ENCODE data around the gene CHST15. TPM values are rescaled to one million over a fixed set of nuclear protein-coding genes. Genes with fewer than 3 reads are reported as not detected.

Gene CHST15
- total and polyA plus RNA-seq, 2 experiments from 2014 or later = 0.92 to 1.9 TPM

DNA sequence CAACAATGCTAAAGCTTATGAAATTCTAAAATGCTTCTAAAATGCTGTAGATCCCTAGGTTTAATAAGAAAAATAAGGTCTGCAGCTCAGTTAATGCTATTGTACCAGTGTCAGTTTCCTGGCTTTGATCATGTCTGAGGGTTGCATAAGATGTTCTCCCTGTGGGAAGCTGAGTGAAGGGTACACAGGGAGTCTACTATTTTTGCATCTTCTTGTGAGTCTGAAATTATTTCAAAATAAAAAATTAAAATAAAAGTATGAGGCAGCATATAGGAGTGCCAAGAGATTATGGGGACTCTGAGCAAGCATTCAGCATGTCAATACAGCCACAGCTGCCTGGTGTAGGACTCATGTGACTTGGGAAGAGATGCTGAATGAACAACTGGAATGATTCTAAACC lies 14.7 kb downstream of the CHST15 start:
- no peaks in the 10 kb centered on the region for H3K9me3 ChIP-seq (ENCODE audit: low read depth)
- no peak overlapping the region for H3K4me3 ChIP-seq
- DNase-seq (ENCODE audit: low read depth in 1 of 2, low spot score in 1 of 2) = peak in 1 of 2 donors; percentile 29
- TF ChIP-seq, protein P1, sequence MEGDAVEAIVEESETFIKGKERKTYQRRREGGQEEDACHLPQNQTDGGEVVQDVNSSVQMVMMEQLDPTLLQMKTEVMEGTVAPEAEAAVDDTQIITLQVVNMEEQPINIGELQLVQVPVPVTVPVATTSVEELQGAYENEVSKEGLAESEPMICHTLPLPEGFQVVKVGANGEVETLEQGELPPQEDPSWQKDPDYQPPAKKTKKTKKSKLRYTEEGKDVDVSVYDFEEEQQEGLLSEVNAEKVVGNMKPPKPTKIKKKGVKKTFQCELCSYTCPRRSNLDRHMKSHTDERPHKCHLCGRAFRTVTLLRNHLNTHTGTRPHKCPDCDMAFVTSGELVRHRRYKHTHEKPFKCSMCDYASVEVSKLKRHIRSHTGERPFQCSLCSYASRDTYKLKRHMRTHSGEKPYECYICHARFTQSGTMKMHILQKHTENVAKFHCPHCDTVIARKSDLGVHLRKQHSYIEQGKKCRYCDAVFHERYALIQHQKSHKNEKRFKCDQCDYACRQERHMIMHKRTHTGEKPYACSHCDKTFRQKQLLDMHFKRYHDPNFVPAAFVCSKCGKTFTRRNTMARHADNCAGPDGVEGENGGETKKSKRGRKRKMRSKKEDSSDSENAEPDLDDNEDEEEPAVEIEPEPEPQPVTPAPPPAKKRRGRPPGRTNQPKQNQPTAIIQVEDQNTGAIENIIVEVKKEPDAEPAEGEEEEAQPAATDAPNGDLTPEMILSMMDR (IDR thresholded peaks at IDR 0.05; ENCODE audit: low read depth, low read length) = no peak
- H3K27me3 ChIP-seq = no peaks in the 10 kb centered on the region
- H3K36me3 ChIP-seq = no peaks in the 10 kb centered on the region
- no peak overlapping the region for H3K27ac ChIP-seq
- H3K4me1 ChIP-seq (ENCODE audit: low read depth) = no peaks in the 10 kb centered on the region

DNA sequence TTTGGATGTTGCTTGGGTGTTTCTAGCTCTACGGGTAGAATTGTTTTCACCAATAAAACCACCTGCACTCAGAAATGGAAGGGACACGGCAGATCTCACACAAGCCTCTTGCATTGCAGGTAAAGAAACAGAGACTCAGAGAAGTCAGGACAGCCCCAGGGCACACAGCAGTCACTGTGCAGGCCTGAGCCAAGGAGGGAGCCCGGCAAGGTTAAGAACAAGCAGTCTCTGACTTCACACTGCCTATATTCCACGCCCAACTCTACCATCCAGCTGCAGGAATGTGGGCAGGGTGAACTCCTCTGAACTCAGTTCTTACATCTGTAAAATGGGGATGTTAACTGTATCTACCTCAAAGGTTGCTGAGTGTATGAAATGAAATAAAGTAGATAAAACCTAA lies 15.4 kb downstream of the CHST15 start:
- no peak overlapping the region for H3K4me3 ChIP-seq
- H3K4me1 ChIP-seq (ENCODE audit: low read depth) = no peaks in the 10 kb centered on the region
- no peaks in the 10 kb centered on the region for H3K27me3 ChIP-seq
- H3K9me3 ChIP-seq (ENCODE audit: low read depth) = no peaks in the 10 kb centered on the region
- H3K36me3 ChIP-seq = no peaks in the 10 kb centered on the region
- H3K27ac ChIP-seq = no peak overlapping the region
- TF ChIP-seq, protein P1 (IDR thresholded peaks at IDR 0.05; ENCODE audit: low read depth, low read length) = no peak
- DNase-seq (ENCODE audit: low read depth in 1 of 2, low spot score in 1 of 2) = no peak

DNA sequence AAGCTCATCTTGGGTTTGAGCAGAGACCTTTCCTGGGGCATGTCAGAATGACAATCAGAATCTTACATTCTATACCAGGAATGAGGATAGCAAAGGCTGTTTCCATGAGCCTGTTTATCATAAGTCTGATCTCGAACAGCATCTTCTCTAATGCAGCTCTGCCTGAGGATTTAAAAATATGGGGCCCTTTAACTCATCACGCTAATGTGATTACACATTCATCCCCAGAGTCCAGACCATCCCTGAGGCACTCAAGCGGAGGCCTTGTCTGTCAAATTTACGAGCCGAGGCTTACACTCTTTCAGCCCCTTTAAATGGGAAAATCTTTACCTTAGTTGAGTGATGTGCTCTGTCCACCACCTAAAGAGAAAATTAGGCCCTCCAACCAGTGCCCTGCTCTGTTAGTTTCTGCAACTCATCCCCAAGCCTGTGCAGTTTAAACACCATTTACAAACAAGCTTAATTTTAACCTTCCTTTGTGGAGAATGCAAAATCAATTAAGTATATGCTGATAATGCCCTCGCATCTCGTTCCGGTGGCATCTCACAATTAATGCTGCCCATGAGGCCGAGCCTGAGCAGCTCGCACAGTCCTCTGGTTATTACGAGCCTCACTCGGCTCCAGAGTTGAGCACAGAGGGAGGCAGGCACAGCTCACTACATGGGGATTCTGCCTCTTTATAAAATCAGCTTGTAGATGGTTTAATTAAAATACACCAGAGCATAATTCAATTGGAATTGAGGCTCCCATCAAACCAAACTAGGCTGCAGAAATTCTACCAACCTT lies 16.0 kb downstream of the CHST15 start:
- H3K4me3 ChIP-seq = no peak overlapping the region
- no peaks in the 10 kb centered on the region for H3K9me3 ChIP-seq (ENCODE audit: low read depth)
- DNase-seq (ENCODE audit: low read depth in 1 of 2, low spot score in 1 of 2) = no peak
- TF ChIP-seq, protein P1 (IDR thresholded peaks at IDR 0.05; ENCODE audit: low read depth, low read length) = no peak
- H3K27ac ChIP-seq = no peak overlapping the region
- no peaks in the 10 kb centered on the region for H3K27me3 ChIP-seq
- no peaks in the 10 kb centered on the region for H3K4me1 ChIP-seq (ENCODE audit: low read depth)
- no peaks in the 10 kb centered on the region for H3K36me3 ChIP-seq

DNA sequence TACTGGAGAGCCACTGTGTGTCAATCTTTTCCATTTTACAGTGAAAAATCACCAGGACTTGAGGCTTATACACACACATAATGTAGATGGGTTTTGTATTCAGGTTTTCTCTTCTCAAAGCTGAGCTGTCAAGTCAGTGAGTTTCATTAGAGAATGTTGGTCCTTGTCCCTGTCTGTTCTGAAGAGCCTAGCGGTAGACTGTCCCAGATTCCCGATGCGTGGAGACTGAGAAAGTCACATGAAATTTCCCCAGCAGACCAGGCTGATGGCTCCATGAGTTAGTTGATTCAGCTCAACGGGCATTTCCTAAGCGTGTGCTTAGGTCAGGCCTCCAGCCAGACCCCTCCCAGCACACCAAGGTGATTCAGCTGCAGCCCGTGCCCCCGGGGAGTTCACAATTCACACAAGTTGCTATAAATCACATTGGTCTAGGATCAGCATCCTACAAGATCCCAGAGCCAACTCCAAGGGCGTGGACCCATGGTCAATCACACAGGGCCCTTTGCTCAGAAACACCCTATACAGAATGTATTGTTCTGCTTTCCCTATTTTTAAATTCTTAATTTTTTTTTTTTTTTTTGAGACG lies 17.2 kb downstream of the CHST15 start:
- H3K27ac ChIP-seq = no peak overlapping the region
- no peaks in the 10 kb centered on the region for H3K4me1 ChIP-seq (ENCODE audit: low read depth)
- H3K4me3 ChIP-seq = no peak overlapping the region
- H3K36me3 ChIP-seq = no peaks in the 10 kb centered on the region
- no peaks in the 10 kb centered on the region for H3K9me3 ChIP-seq (ENCODE audit: low read depth)
- no peaks in the 10 kb centered on the region for H3K27me3 ChIP-seq
- DNase-seq (ENCODE audit: low read depth in 1 of 2, low spot score in 1 of 2) = no peak
- TF ChIP-seq, protein P1 (IDR thresholded peaks at IDR 0.05; ENCODE audit: low read depth, low read length) = no peak

DNA sequence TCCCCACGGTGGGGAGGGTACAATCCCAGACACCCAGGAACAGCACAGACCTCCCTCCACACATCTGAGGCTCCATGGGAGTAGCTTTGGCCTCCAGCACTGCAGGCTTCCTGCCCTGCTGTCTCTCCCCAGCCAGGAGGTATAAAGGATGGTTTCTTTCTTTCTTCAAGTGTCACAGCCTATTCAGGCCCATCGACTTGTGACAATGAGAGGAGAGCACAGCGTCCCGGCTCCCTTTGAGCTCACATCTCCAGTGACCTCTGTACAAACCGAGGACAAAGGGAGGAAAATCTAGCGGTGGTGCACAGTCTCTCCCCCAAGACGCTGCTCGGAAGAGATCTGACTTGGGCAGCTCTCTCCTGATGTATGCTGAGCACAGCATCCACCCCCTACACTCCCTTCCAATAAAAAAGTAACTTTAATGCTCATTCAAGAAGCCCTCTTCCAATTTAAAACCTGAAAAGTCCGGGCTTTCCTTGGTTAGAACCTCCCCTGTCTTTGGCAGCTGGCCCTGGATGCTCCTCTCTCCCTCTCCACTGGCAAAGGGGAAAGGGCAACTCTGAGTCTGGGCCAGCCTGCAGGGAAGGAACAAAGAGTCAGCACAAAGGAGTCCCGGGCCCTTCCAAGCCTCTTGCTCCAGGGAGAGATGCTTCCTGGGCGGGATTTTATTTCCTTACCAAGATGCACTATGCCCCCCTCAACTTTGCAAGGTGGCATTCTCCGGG lies 18.0 kb downstream of the CHST15 start:
- Histone ChIP-seq H3K27ac (no peak overlapping the region), H3K27me3 (no peaks in the 10 kb centered on the region), H3K36me3 (no peaks in the 10 kb centered on the region), H3K9me3 (ENCODE audit: low read depth) (no peaks in the 10 kb centered on the region), H3K4me3 (no peak overlapping the region), H3K4me1 (ENCODE audit: low read depth) (no peaks in the 10 kb centered on the region)
- DNase-seq (ENCODE audit: low read depth in 1 of 2, low spot score in 1 of 2) = no peak
- TF ChIP-seq, protein P1 (IDR thresholded peaks at IDR 0.05; ENCODE audit: low read depth, low read length) = no peak
